NCI-H446 treated with DMSO at 0.1 percent for 48 hours (cell line): ENCODE results near the gene DGUOK.
"Not testable (repeated sequence)": the region's sequence is repeated elsewhere in the genome, so short reads cannot be mapped to it uniquely, and the experiment has no call there.

ENCODE experiments used
- DNase-seq: peaks from one replicate; lab custom pipeline; 2025; lab: John Stamatoyannopoulos, UW

The DGUOK gene

GRCh38 chr2:73901143-73901542, 25.5 kb upstream of the DGUOK start:
- DNase-seq = no peak

- no peak for DNase-seq
Observed at GRCh38 chr2:73902284-73902683, 24.4 kb upstream of the DGUOK start.

- DNase-seq = no peak
Observed at GRCh38 chr2:73903313-73903712, 23.4 kb upstream of the DGUOK start.

GRCh38 chr2:73903949-73904613, 22.6 kb upstream of the DGUOK start:
- DNase-seq = not testable (repeated sequence)

GRCh38 chr2:73904952-73905351, 21.7 kb upstream of the DGUOK start:
- no peak for DNase-seq

- no peak for DNase-seq
Observed at GRCh38 chr2:73906847-73907505, 19.7 kb upstream of the DGUOK start.

GRCh38 chr2:73907840-73908452, 18.7 kb upstream of the DGUOK start:
- no peak for DNase-seq

GRCh38 chr2:73908689-73909652, 17.7 kb upstream of the DGUOK start:
- DNase-seq = no peak

GRCh38 chr2:73910873-73911547, 15.7 kb upstream of the DGUOK start:
- DNase-seq = no peak

- DNase-seq = no peak
Observed at GRCh38 chr2:73911548-73912208, 15.0 kb upstream of the DGUOK start.

GRCh38 chr2:73913414-73914054, 13.1 kb upstream of the DGUOK start:
- DNase-seq = no peak

GRCh38 chr2:73914667-73915066, 12.0 kb upstream of the DGUOK start:
- DNase-seq = no peak

GRCh38 chr2:73915437-73915993, 11.2 kb upstream of the DGUOK start:
- DNase-seq = no peak

- no peak for DNase-seq
Observed at GRCh38 chr2:73916666-73917065, 10.0 kb upstream of the DGUOK start.

- no peak for DNase-seq
Observed at GRCh38 chr2:73917296-73917695, 9.4 kb upstream of the DGUOK start.

- no peak for DNase-seq
Observed at GRCh38 chr2:73917696-73918207, 8.9 kb upstream of the DGUOK start.

GRCh38 chr2:73918856-73919255, 7.8 kb upstream of the DGUOK start:
- DNase-seq = no peak

- DNase-seq = no peak
Observed at GRCh38 chr2:73919596-73920228, 7.0 kb upstream of the DGUOK start.
